H1 (cell line): Measurements from ENCODE around the gene RNF166. TPM values are rescaled to one million over a fixed set of nuclear protein-coding genes. Genes with fewer than 3 reads are reported as not detected.

ENCODE experiments used
- CTCF ChIA-PET: fragments of 300-600 bp; sonication (Branson Sonifier 250); formaldehyde crosslinking; loops from one replicate; lab custom pipeline; 2021; ENCODE audit not compliant: partially characterized antibody; lab: Charles Lee
- POLR2A ChIA-PET: fragments of 300-600 bp; sonication (Branson Sonifier 250); formaldehyde crosslinking; loops from one replicate; lab custom pipeline; 2021; ENCODE audit warnings: inconsistent platforms; ENCODE audit not compliant: partially characterized antibody; lab: Charles Lee
- DNase-seq, 2 experiments: peaks; one replicate each; pipeline versions ENCODE4 v3.0.0 to v3.0.0-alpha.2; 2010 to 2022; ENCODE audit warnings: low spot score in 2 of 2, low read depth in 1 of 2, mixed read lengths in 1 of 2
- FAIRE-seq: peaks from 2 replicates; lab custom pipeline; 2011; peaks lifted over from hg19 to GRCh38; lab: Jason Lieb, UNC
- H2AFZ ChIP-seq: 2 replicates; pipeline ENCODE4 v1.8.1; 2012; ENCODE audit warnings: low read length, inconsistent platforms
- H2AK5ac ChIP-seq: 2 replicates; pipeline ENCODE4 v1.6.1; 2013; ENCODE audit warnings: low read depth, low read length
- H2BK120ac ChIP-seq: replicated peaks from 2 replicates; pipeline ENCODE3; 2013; ENCODE audit warnings: low read depth, low read length, inconsistent platforms
- H2BK12ac ChIP-seq: 2 replicates; pipeline ENCODE4 v1.6.1; 2013; ENCODE audit warnings: low read depth, low read length
- H2BK15ac ChIP-seq: 2 replicates; pipeline ENCODE4 v1.6.1; 2013; ENCODE audit warnings: low read length
- H2BK20ac ChIP-seq: 2 replicates; pipeline ENCODE4 v1.6.1; 2013; ENCODE audit warnings: low read length
- H2BK5ac ChIP-seq: 2 replicates; pipeline ENCODE4 v1.6.1; 2013; ENCODE audit warnings: low read depth, low read length
- H3K14ac ChIP-seq: 2 replicates; pipeline ENCODE4 v1.6.1; 2013; ENCODE audit warnings: inconsistent platforms; ENCODE audit not compliant: insufficient read length
- H3K18ac ChIP-seq: 2 replicates; pipeline ENCODE4 v1.6.1; 2013; ENCODE audit warnings: low read length; ENCODE audit errors: extremely low read depth
- H3K23ac ChIP-seq: 2 replicates; pipeline ENCODE4 v1.6.1; 2013; ENCODE audit warnings: inconsistent platforms; ENCODE audit not compliant: insufficient read length
- H3K23me2 ChIP-seq: 2 replicates; pipeline ENCODE4 v1.6.1; 2013; ENCODE audit warnings: low read depth, low read length
- H3K27ac ChIP-seq: 2 replicates; pipeline ENCODE4 v1.6.1; 2011; ENCODE audit warnings: low read depth, low read length, inconsistent platforms
- H3K27me3 ChIP-seq, 4 experiments: replicated peaks in 1 of 4; 1 replicate in 1 of 4; 2 replicates in 3 of 4; pipeline versions ENCODE4 v1.6.1 to v1.8.1; 2011 to 2013; ENCODE audit warnings: low read length in 3 of 4, mild to moderate bottlenecking in 3 of 4, inconsistent platforms in 2 of 4, mixed read lengths in 2 of 4, moderate library complexity in 1 of 4; ENCODE audit not compliant: control insufficient read depth in 3 of 4, insufficient read depth in 3 of 4; ENCODE audit errors: extremely low read depth in 1 of 4
- H3K36me3 ChIP-seq, 4 experiments: 2 replicates each; pipeline versions ENCODE4 v1.6.1 to v1.8.1; 2011 to 2013; ENCODE audit warnings: mild to moderate bottlenecking in 4 of 4, low read length in 3 of 4, moderate library complexity in 2 of 4, control low read depth in 1 of 4, inconsistent platforms in 1 of 4; ENCODE audit not compliant: insufficient read depth in 4 of 4, control insufficient read depth in 2 of 4
- H3K4ac ChIP-seq: replicated peaks from 2 replicates; pipeline ENCODE3; 2013; ENCODE audit warnings: low read length, low read depth, mixed read lengths, inconsistent platforms; ENCODE audit not compliant: insufficient read length
- H3K4me1 ChIP-seq, 4 experiments: replicated peaks in 1 of 4; 1 replicate in 1 of 4; 2 replicates in 3 of 4; pipeline versions ENCODE4 v1.6.1 to v1.8.1; 2011 to 2013; ENCODE audit warnings: low read length in 3 of 4, inconsistent platforms in 2 of 4, mixed read lengths in 1 of 4; ENCODE audit not compliant: insufficient read depth in 4 of 4, control insufficient read depth in 3 of 4
- H3K4me2 ChIP-seq, 2 experiments: 2 replicates each; pipeline versions ENCODE4 v1.6.1 to v1.8.1; 2011 to 2013; ENCODE audit warnings: low read depth in 2 of 2, low read length in 2 of 2, control low read depth in 1 of 2, inconsistent platforms in 1 of 2, mild to moderate bottlenecking in 1 of 2; ENCODE audit not compliant: insufficient read depth in 1 of 2
- H3K4me3 ChIP-seq, 4 experiments: fragments of 200-600, 300-600 bp in 1 of 4; sonication (generic), shearing (Covaris generic), sonication (Bioruptor Twin) in 1 of 4; 2 replicates each; pipeline versions ENCODE4 v1.5.1 to v1.8.1; 2011 to 2016; ENCODE audit warnings: low read length in 4 of 4, low read depth in 3 of 4, control low read depth in 2 of 4, inconsistent platforms in 2 of 4, mild to moderate bottlenecking in 2 of 4, mixed read lengths in 1 of 4, moderate library complexity in 1 of 4; ENCODE audit not compliant: insufficient read depth in 2 of 4; ENCODE audit errors: extremely low read depth in 1 of 4
- H3K56ac ChIP-seq: replicated peaks from 2 replicates; pipeline ENCODE3; 2013; ENCODE audit warnings: low read depth, mild to moderate bottlenecking, mixed read lengths, low read length, inconsistent platforms; ENCODE audit not compliant: insufficient read length
- H3K79me1 ChIP-seq: 2 replicates; pipeline ENCODE4 v1.6.1; 2013; ENCODE audit warnings: low read depth, low read length, control low read depth
- H3K79me2 ChIP-seq, 2 experiments: 2 replicates each; pipeline versions ENCODE4 v1.6.1 to v1.8.1; 2012 to 2013; ENCODE audit warnings: low read length in 2 of 2, mild to moderate bottlenecking in 2 of 2, inconsistent platforms in 1 of 2; ENCODE audit not compliant: insufficient read depth in 2 of 2, control insufficient read depth in 1 of 2
- H3K9ac ChIP-seq, 4 experiments: replicated peaks in 1 of 4; 1 replicate in 1 of 4; 2 replicates in 3 of 4; pipeline versions ENCODE4 v1.6.1 to v1.8.1; 2011 to 2013; ENCODE audit warnings: low read depth in 3 of 4, low read length in 3 of 4, control low read depth in 2 of 4, mild to moderate bottlenecking in 2 of 4, moderate library complexity in 2 of 4, inconsistent platforms in 1 of 4; ENCODE audit errors: extremely low read depth in 1 of 4
- H3K9me3 ChIP-seq, 2 experiments: 2 replicates each; pipeline versions ENCODE4 v1.6.1 to v1.8.1; 2012 to 2013; ENCODE audit warnings: mild to moderate bottlenecking in 2 of 2, moderate library complexity in 2 of 2, control low read depth in 1 of 2, inconsistent platforms in 1 of 2, low read depth in 1 of 2, low read length in 1 of 2, mixed read lengths in 1 of 2; ENCODE audit not compliant: insufficient read depth in 2 of 2
- H4K20me1 ChIP-seq, 2 experiments: replicated peaks in 1 of 2; 2 replicates each; pipeline versions ENCODE3 to v1.8.1; 2011 to 2013; ENCODE audit warnings: inconsistent platforms in 2 of 2, low read length in 2 of 2, mild to moderate bottlenecking in 1 of 2; ENCODE audit not compliant: insufficient read depth in 2 of 2, control insufficient read depth in 1 of 2
- H4K5ac ChIP-seq: 2 replicates; pipeline ENCODE4 v1.6.1; 2013; ENCODE audit warnings: low read length, low read depth, mixed read lengths, inconsistent platforms; ENCODE audit not compliant: insufficient read length
- H4K8ac ChIP-seq: 2 replicates; pipeline ENCODE4 v1.8.0; 2013; ENCODE audit warnings: mild to moderate bottlenecking, moderate library complexity, low read length, inconsistent platforms; ENCODE audit not compliant: insufficient read depth; ENCODE audit errors: extremely low read depth
- H4K91ac ChIP-seq: replicated peaks from 2 replicates; pipeline ENCODE3; 2013; ENCODE audit warnings: low read length, mixed read lengths, inconsistent platforms; ENCODE audit not compliant: insufficient read length
- RNF2 ChIP-seq: fragments of 200-900, 300-1000 bp; sonication (generic); IDR thresholded peaks from 2 replicates; pipeline ENCODE4 v1.7.1; 2016; ENCODE audit warnings: borderline replicate concordance, low read depth, mild to moderate bottlenecking, antibody characterized with exemption, low read length; ENCODE audit not compliant: poor library complexity, severe bottlenecking; ENCODE audit errors: missing control alignments
- SP4 ChIP-seq: IDR thresholded peaks from 2 replicates; pipeline ENCODE4 v1.6.1; 2012; ENCODE audit warnings: low read length, inconsistent platforms
- WGBS, 2 experiments: shearing (Covaris generic) in 1 of 2; methylation state at CpG; one replicate each; pipeline versions ENCODE4 v1.1.6 to v1.1.7; 2013 to 2015; ENCODE audit warnings: low lambda C conversion rate in 2 of 2, mixed read lengths in 2 of 2, inconsistent platforms in 1 of 2, low coverage in 1 of 2, missing lambda C conversion rate in 1 of 2; ENCODE audit not compliant: insufficient replicate concordance in 2 of 2, insufficient coverage in 1 of 2, insufficient read length in 1 of 2; ENCODE audit errors: extremely low coverage in 1 of 2, missing lambda C conversion rate in 1 of 2; 5-methylcytosine and 5-hydroxymethylcytosine counted together
- polyA plus RNA-seq, 7 experiments: library from polyadenylated mRNA; depleted of rRNA in 3 of 7; stranded (reverse) in 5 of 7; unstranded in 2 of 7; fragments of >200 nt in 5 of 7; fragments of 200-250 nt in 2 of 7; gene quantifications; 1 replicate in 5 of 7; 2 replicates in 1 of 7; 4 replicates in 1 of 7; pipeline versions ENCODE4 v1.2.1 to v1.2.3, GENCODE V29; 2011 to 2013; ENCODE audit warnings: missing spikeins in 2 of 7, mixed read lengths in 2 of 7
- total RNA-seq: library from RNA; stranded (reverse); fragmentation: NEBNext Ultra II Directional; extraction: Animal tissue kit (Norgen Biotek cat#: 25700); gene quantifications from 2 replicates; pipeline ENCODE4 v1.2.1, GENCODE V29; 2021

RNF166 gene
- total and polyA plus RNA-seq, 2 of the 8 experiments (the other 6 are each of a cell fraction or from before 2014, with no cell fraction given), result 29.8 to 31.2 TPM

GRCh38 chr16:88734361-88734728 is 28.1 kb upstream of the RNF166 start:
- H4K20me1 ChIP-seq, result peaks cover 0 to 11% of the 10 kb centered on the region in 2 experiments
- TF ChIP-seq RNF2 (no peak), SP4 (no peak)
- H2AFZ ChIP-seq, result no peak overlapping the region
- H2BK20ac ChIP-seq, result no peak overlapping the region
- DNase-seq (no peak), FAIRE-seq (no peak)
- no peak overlapping the region for H2BK5ac ChIP-seq
- no peaks in the 10 kb centered on the region for H3K23me2 ChIP-seq
- 92% methylated on average over 21 of the region's 23 CpGs; no CpG with 5 or more reads in 1 of the 2 experiments for WGBS, 2 experiments
- H2BK12ac ChIP-seq, result no peak overlapping the region
- H2BK15ac ChIP-seq, result no peak overlapping the region
- no peak overlapping the region for H3K14ac ChIP-seq
- H3K9me3 ChIP-seq, result no peaks in the 10 kb centered on the region
- CTCF ChIA-PET, result interaction anchor here (1.0 to 10.0 kb wide), 3 partner anchors 21 to 58 kb away, joined by 3 to 251 read pairs (median 45); partner anchors contain the start of gene PIEZO1
- no peak overlapping the region for H2AK5ac ChIP-seq
- no peak overlapping the region for H4K5ac ChIP-seq
- H3K23ac ChIP-seq, result no peak overlapping the region
- H3K4me1 ChIP-seq, result peaks cover 0 to 5% (median 0%) of the 10 kb centered on the region in 4 experiments; a peak in 1 of 7 replicates
- no peak overlapping the region for H3K4ac ChIP-seq
- no peaks in the 10 kb centered on the region for H3K79me2 ChIP-seq
- no peak overlapping the region for H4K91ac ChIP-seq
- no peak overlapping the region for H2BK120ac ChIP-seq
- H3K27me3 ChIP-seq, result no peaks in the 10 kb centered on the region
- no peak overlapping the region for H3K18ac ChIP-seq
- H3K9ac ChIP-seq, result no peak overlapping the region
- no peak overlapping the region for H3K27ac ChIP-seq
- H3K56ac ChIP-seq, result no peak overlapping the region
- H3K36me3 ChIP-seq, result peaks cover 0 to 18% (median under 1%) of the 10 kb centered on the region in 4 experiments; a peak in 2 of 8 replicates
- no peak overlapping the region for H3K4me3 ChIP-seq
- H3K79me1 ChIP-seq, result no peaks in the 10 kb centered on the region
- no peak overlapping the region for H4K8ac ChIP-seq
- H3K4me2 ChIP-seq, result no peak overlapping the region
- POLR2A ChIA-PET, result interaction anchor here (1.0 to 1.3 kb wide), 3 partner anchors 18 to 76 kb away, joined by 3 to 5 read pairs (median 3); no protein-coding TSS in a partner anchor
